GM12864 (cell line): ENCODE measurements around the gene LGALS3BP.
A peak's percentile ranks its signal among the peaks of the same experiment; 100 is the strongest.

ENCODE experiments used
- DNase-seq: peaks from one replicate; pipeline ENCODE4 v3.0.0-alpha.2; 2011; ENCODE audit warnings: low read depth
- H3K4me3 ChIP-seq: 2 replicates; pipeline ENCODE4 v1.5.1; 2011; ENCODE audit warnings: mild to moderate bottlenecking, low read depth, low read length, control low read depth
- TF ChIP-seq, protein P1 (sequence below): IDR thresholded peaks from 2 replicates; pipeline ENCODE4 v1.5.1; 2011; ENCODE audit warnings: low read depth, mild to moderate bottlenecking, moderate library complexity, low read length, control low read depth, inconsistent platforms; ENCODE audit errors: missing control alignments

Gene LGALS3BP

DNA sequence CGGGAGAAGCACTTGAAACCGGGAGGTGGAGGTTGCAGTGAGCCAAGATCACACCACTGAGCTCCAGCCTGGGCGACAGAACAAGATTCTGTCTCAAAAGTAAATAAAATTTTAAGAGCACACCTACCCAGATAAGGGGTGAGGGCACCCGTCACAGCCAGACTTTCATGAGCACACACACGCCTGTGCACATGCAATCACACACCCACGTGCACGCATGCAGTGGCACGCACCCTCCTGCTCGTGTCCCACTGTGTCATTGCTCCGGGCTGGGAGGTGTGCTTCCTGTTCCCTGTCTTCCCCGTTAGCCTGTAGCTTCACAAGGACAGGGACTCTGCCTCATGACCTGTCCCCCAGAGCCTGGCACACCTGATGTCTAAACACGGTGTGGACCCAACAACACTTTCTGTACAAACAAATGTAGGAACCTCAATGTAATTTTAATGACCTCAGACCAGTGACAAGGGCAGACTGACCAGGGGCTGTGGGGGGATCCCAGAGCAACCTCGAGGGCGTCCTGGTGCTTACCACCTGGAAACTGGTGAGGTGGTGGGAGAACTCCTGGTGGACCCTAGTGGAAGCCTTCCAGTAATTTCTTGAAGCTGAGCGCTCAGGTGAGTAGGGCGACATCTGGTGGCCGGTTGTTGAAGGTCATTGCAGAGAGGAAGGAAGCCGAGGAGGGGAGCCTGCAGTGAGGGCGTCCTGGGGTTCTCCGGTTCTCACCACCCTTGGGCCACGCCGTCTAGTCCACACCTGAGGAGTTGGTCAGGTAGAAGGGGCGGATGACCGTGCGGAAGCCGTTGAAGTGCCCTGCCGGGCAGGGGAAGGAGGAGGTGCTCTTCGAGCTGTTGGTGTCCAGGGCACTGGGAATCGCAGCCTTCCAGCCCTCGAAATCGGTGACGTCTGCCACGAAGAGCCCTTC, 8.6 kb downstream of the LGALS3BP start:
- H3K4me3 ChIP-seq = no peak overlapping the region
- DNase-seq = no peak
- TF ChIP-seq, protein P1, sequence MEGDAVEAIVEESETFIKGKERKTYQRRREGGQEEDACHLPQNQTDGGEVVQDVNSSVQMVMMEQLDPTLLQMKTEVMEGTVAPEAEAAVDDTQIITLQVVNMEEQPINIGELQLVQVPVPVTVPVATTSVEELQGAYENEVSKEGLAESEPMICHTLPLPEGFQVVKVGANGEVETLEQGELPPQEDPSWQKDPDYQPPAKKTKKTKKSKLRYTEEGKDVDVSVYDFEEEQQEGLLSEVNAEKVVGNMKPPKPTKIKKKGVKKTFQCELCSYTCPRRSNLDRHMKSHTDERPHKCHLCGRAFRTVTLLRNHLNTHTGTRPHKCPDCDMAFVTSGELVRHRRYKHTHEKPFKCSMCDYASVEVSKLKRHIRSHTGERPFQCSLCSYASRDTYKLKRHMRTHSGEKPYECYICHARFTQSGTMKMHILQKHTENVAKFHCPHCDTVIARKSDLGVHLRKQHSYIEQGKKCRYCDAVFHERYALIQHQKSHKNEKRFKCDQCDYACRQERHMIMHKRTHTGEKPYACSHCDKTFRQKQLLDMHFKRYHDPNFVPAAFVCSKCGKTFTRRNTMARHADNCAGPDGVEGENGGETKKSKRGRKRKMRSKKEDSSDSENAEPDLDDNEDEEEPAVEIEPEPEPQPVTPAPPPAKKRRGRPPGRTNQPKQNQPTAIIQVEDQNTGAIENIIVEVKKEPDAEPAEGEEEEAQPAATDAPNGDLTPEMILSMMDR = peak; percentile 80

DNA sequence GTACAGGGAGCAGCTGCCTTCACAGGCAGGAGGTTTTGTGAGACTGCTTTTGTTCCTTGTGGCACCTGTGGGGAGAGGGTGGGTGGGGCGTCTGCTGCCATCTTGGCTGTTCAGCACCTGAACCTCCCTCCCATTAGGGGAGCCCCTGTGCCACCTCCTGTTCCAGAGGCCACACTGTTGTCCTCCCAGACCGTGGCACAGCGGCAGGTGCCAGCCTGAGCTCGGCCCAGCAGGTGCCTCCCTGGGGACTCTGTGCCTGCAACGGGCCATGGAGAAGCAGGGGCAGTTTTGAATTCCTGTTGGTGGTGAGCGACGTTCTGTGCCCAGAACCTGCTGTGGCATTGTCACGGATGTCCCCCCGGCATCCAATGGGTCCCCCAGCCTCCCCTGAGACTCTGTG, 9.9 kb downstream of the LGALS3BP start:
- TF ChIP-seq, protein P1 = no peak
- no peak overlapping the region for H3K4me3 ChIP-seq
- no peak for DNase-seq

DNA sequence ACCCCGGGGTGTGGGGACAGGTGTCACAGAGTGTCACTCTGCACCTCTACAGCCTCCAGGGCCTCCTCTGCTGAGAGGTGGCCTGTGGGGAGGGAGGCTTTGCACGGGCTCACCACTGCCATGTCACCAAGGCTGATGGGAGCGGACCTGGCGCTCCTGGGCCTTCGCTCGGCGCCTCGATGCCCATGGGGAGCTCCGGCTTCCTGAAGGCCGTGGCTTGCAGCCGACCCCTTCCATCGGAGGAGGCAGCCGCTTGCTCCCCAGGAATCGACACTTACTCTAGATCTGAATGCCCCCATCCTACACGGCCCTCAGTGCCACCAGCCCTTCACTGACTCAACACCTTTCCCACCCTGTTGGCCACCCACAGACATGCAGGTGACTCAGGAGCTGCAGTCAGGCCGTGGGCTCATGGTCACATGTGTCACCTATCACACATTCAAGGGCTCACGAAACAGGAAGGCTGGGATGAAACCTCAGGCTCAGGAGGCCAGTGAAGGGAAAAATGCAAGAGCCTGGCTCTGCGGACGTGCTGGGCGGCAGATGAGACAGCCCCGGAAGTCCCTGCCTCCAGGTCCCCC, 11.9 kb downstream of the LGALS3BP start:
- TF ChIP-seq, protein P1 = no peak
- DNase-seq = no peak
- H3K4me3 ChIP-seq = no peak overlapping the region

DNA sequence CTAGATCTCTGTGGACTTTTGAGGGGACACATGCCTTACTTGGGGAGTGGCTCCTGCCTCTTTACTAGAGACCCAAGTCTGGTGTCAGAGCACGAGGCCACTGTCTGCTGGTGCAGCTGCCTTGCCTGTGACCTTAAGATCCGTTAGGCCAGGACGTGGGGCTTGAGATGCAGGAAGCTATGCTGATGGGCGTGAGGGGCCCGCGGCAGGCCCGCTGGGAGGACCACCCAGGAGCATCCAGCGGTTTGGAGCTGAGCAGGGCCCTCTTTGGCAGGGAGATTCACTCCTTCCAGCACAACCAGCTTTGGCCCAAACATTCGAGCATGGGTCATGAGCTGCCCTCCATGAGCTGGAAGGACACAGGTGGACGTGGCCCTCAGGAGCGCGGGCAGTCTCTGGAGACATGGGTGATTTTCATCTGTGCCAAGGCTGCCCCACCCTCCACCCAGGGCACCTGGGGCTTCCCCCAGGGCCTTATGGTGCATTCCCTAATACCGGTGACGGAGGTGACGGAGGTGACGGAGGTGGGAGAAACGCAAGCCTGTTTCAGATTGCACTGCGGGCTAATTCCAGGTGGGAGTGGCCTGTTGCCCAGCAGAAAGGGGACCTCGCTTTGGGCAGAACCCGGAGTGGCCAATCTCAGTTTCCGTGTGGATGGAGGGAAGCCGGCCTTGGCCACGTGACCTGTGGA, 12.7 kb downstream of the LGALS3BP start:
- H3K4me3 ChIP-seq = no peak overlapping the region
- no peak for DNase-seq
- TF ChIP-seq, protein P1 = no peak

DNA sequence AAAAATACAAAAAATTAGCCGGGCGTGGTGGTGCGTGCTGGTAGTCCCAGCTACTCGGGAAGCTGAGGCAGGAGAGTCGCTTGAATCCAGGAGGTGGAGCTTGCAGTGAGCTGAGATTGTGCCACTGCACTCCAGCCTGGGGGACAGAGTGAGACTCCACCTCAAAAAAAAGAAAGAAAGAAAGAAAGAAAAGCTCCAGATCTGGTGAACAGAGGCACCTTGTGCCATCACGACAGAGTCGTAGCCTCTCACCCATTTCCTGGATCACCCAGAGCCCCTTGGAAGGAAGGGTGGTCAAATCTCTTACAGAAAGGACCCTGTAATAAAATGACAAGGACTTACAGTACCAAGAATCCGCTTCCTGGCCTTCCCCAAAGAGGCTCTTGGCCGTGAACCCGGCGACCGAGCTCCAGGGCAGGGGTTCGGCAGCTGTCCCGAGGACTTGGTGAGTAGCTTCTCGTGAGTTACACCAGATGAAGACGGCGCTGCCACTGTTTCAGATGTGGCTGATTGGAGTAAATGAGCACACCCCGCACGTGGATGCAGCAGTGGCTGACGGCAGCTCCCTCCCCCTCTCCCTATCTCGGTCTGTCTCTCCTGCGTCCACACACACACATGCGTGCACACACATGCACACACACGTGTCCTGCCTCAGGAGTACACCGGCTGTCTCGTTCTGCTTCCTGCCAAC, 13.5 kb downstream of the LGALS3BP start:
- TF ChIP-seq, protein P1 = no peak
- no peak for DNase-seq
- H3K4me3 ChIP-seq = no peak overlapping the region

DNA sequence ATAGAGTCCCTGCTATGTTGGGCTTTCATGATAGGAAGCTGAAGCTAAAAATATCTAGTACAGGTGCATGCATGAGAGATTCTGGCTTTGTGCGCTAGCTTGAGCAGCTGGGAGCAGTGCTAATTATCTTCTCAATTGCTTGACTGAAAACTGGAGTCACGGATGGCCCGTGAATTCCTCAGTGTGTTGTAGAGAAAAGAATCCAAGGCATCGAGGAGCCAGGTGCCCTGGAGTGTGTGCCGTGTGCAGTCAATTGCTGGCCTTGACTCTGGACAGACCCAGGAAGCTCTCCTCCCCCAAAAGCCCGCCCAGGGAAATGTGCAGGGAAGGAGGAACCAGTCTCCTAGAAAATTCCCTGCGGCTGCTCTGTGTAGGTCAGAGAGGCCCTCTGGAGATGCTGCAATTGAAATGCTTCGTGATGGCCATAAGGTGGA, 14.2 kb downstream of the LGALS3BP start:
- H3K4me3 ChIP-seq = no peak overlapping the region
- DNase-seq = no peak
- TF ChIP-seq, protein P1 = no peak
